GM18526 (cell line): ENCODE measurements around the gene ARPC5.
A peak's percentile ranks its signal among the peaks of the same experiment; 100 is the strongest.

Experiments
- POLR2A ChIP-seq: IDR thresholded peaks from 3 replicates; pipeline ENCODE4 v1.6.1; 2011; ENCODE audit not compliant: insufficient read length; ENCODE audit errors: extremely low read depth

The ARPC5 gene

GRCh38 chr1:183600136-183600535, 35.4 kb downstream of the ARPC5 start:
- TF ChIP-seq POLR2A, result no peak

- TF ChIP-seq POLR2A, result no peak
Measured at GRCh38 chr1:183598386-183598785, 37.2 kb downstream of the ARPC5 start.

DNA sequence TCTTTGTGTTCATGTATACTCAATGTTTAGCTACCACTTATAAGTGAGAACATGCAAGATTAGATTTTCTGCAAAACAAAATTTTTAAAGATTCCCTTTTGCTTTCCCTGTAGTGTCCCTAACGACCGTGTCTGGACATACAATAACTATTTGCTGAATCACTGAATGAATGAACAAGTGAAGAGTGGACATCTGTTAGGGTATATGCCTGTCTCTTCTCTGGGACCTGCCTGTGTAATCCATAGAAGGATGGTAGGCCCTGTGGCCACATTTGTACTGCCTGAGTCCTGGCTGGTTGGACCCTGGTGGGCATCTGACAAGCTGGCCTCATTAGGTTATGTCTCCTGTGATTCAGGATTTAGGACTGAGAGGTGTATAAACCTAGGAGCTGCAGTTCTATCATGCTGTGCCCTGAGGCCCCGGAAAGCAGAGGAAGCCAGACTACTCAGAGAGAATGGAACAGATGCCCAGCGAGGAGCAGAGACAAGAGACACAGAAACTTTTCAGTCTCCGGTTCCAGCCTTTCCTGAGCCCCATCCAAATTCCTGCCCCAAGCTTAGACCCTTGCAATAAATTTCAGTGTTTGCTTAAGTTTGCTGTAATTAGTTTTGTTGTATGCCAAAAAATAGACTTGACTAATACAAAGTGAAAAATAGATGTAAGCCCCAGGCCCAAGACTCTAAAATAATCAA, 37.8 kb downstream of the ARPC5 start:
- no peak for TF ChIP-seq POLR2A

DNA sequence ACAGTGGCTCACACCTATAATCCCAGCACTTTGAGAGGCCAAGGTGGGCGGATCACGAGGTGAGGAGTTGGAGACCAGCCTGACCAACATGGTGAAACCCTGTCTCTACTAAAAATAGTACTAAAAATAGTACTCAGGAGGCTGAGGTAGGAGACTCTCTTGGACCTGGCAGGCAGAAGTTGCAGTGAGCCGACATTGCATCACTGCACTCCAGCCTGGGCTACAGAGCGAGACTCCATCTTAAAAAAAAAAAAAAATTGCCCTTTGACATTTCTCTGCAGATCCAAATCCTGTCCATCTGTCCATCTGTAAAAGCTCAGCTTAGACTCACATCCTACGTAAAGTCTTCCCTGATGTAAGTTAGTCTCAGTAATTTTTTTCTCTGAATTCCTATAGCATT, 39.1 kb downstream of the ARPC5 start:
- TF ChIP-seq POLR2A, result no peak

GRCh38 chr1:183595537-183595936, 40.0 kb downstream of the ARPC5 start:
- TF ChIP-seq POLR2A, result no peak

- TF ChIP-seq POLR2A, result no peak
Measured at GRCh38 chr1:183593356-183593755, 42.2 kb downstream of the ARPC5 start.

DNA sequence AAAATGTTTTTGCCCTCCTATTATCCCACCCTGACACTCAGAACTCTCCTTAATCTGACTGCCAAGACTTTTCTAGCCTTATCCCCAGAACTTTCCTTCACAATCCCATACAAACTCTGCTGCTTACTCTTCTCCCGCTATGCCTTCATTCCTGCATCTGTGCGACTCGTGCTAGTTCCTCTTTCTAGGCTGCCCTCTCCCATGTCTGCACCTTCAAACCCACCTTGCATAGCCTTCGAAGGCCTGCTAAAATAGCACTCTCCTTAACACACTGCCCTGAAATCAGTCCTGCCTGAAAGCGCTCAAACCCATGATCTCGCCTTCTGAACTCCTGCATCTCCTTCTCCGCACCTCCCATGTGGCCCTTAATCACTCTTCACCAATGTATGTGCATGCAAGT, 42.9 kb downstream of the ARPC5 start:
- no peak for TF ChIP-seq POLR2A

DNA sequence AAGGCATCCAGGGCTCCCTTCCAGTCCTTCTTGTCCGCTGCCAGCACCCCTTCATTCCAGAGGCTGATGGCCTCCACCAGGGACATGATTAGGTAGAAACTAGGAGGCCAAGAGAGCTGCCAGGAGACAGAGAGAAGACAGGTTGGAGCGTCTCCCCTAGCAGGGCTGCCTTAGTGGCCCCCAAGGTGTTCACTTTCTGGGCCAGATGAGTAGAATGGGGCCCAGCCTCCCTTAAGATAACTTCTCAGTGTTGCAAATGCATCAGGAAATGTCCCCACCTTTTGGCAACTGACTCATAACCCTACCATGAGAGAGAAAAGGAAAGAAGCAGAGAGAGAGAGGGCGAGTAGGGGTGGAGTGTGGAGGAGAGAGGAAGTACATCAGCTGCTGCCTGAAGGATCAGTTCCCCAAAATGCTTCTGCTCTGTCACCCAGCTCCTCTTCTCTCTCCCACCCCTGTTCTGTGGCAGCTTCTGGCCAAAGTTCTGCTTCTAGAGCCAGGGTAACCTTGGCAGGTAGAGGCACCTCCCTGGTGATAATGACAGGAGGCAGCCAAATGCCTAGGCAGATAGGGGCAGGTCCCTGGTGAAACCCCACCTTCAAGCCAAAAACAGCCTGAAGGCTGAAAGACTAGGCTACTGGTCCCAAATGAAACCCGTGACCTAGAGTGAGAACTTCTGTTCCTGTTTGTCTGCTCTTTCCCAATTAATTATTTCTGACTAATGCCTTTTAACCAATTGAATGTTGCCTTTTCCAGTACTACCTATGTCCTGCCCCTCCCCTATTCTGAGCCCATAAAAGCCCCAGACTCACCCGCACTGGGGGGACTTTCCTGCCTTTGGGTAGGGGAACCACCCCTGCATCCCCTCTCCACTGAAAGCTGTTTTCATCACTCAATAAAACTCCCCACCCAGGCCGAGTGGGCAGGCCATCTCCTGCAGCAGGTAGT, 45.1 kb downstream of the ARPC5 start, which contains the start of gene NCF2:
Gene NCF2 (minus strand): TSS at position 216 of the 948 bp plus-strand sequence. CDS start 130 bp downstream, at position 86.
- TF ChIP-seq POLR2A, result peak; percentile 1

DNA sequence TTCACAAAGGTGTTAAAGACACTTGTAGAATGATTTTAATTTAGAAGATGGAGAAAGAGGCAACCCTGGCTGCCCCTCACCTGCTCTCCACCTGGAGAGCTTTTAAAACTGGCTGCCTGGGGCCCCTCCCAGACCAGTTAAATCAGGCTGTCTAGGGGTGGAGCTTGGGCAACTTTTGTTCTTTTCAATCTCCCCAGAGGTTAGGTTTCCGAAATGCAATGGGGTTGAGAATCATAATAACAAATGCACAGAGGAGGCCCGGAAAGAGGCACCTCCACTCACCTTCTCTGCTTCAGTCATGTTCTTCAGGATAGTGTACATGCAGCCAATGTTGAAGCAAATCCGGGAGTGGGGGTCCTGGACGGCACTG, 45.7 kb downstream of the ARPC5 start:
- peak; percentile 14 for TF ChIP-seq POLR2A

DNA sequence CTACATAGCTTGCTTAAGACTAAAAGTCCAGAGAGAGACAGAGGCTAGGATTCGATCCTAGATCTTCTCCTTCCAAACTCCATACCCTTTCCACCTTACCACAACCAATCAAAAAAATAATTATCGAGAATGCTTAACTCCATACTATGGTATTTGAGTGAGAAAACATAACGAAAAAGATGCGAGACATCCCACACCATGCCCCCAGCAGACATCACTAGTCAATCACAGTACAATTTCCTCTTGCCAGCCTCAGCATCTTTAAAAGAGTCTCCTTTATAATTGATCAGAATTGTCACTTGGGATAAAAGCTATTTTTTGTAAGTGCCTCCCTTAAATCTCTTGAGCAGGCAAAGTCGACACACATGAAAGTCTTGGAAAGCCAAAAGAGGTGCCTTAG, 46.2 kb downstream of the ARPC5 start:
- TF ChIP-seq POLR2A, result no peak

GRCh38 chr1:183588827-183589226, 46.8 kb downstream of the ARPC5 start:
- no peak for TF ChIP-seq POLR2A

DNA sequence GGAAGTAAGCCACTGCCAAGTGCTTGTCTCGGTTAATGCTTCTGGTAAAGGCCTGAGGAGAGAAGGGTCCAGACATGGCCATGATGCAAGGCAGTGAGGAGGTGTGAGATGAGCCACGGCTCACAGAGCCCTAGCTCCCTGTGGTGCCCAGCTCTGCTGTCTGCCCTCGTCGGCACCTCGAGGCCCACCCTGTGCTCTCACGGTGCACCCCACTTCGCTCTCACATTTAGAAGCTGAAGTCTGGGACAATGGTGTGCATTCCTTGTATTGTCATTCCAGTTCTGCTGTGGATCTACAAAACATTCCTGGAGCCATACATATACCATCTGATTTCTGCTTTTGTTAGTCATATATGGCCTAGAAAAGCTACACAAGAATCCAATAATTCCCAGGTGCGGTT, 48.7 kb downstream of the ARPC5 start:
- no peak for TF ChIP-seq POLR2A

- no peak for TF ChIP-seq POLR2A
Measured at GRCh38 chr1:183586455-183586854, 49.1 kb downstream of the ARPC5 start.

- no peak for TF ChIP-seq POLR2A
Measured at GRCh38 chr1:183585038-183585437, 50.5 kb downstream of the ARPC5 start.

GRCh38 chr1:183584147-183584546, 51.4 kb downstream of the ARPC5 start:
- TF ChIP-seq POLR2A, result no peak

DNA sequence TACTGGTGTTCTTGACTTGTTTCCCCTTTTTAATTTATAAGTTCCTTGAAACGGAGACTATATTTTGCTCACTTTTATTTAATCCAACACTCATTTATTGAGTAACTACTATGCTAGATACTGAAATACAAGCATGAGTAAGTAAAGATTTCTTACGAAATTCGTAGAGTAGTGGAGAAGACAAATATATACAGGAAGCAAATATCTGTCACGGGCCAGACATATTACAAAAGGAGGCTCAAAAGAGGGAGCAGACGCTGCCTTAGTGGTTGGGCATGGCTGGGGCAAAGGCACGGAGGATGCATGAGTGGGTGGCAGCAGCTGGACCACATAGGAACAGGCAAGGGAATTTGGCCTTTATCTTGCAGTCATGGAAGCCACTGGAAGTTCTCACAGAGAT, 52.1 kb downstream of the ARPC5 start:
- TF ChIP-seq POLR2A, result no peak
